ENCODE data around the gene RFFL.
"Not testable (repeated sequence)": the region's sequence is repeated elsewhere in the genome, so short reads cannot be mapped to it uniquely, and the experiment has no call there.

RFFL gene, protein sequence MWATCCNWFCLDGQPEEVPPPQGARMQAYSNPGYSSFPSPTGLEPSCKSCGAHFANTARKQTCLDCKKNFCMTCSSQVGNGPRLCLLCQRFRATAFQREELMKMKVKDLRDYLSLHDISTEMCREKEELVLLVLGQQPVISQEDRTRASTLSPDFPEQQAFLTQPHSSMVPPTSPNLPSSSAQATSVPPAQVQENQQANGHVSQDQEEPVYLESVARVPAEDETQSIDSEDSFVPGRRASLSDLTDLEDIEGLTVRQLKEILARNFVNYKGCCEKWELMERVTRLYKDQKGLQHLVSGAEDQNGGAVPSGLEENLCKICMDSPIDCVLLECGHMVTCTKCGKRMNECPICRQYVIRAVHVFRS

GRCh38 chr17:35063514-35064223, at the start of gene RFFL:
TSS of gene RFFL (minus strand) at chr17:35063707. CDS start at chr17:35026553, 37,154 bp downstream.
- peak within 1 kb of the TSS; percentile 39; the same call in 1 of the 2 replicates for H3K9ac ChIP-seq (ENCODE audit: low read depth, low read length)
- peak within 1 kb of the TSS; percentile 74 for H3K27ac ChIP-seq (ENCODE audit: low read length)
- no peaks in the 10 kb centered on the region for H3K9me3 ChIP-seq (ENCODE audit: insufficient read depth, low read depth, low read length)
- H3K27me3 ChIP-seq (ENCODE audit: insufficient read depth, low read length), result no peaks in the 10 kb centered on the region
- H3K4me1 ChIP-seq (ENCODE audit: insufficient read depth, low read length), result peaks cover 30% of the 10 kb centered on the region
- H3K36me3 ChIP-seq (ENCODE audit: insufficient read depth, low read depth, low read length), result no peaks in the 10 kb centered on the region
- H3K4me3 ChIP-seq (ENCODE audit: low read length), result peak within 1 kb of the TSS; percentile 46

DNA sequence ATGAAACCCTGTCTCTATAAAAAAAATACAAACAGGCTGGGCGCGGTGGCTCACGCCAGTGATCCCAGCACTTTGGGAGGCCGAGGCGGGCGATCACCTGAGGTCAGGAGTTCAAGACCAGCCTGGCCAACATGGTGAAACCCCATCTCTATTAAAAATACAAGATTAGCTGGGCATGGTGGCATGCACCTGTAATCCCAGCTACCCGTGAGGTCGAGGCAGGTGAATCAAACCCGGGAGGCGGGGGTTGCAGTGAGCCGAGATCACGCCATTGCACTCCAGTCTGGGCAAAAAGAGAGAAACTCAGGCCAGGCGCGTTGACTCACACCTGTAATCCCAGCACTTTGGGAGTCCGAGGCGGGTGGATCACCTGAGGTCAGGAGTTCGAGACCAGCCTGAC, 47.3 kb upstream of the RFFL start:
- H3K4me1 ChIP-seq (ENCODE audit: insufficient read depth, low read length), result not testable (repeated sequence)

DNA sequence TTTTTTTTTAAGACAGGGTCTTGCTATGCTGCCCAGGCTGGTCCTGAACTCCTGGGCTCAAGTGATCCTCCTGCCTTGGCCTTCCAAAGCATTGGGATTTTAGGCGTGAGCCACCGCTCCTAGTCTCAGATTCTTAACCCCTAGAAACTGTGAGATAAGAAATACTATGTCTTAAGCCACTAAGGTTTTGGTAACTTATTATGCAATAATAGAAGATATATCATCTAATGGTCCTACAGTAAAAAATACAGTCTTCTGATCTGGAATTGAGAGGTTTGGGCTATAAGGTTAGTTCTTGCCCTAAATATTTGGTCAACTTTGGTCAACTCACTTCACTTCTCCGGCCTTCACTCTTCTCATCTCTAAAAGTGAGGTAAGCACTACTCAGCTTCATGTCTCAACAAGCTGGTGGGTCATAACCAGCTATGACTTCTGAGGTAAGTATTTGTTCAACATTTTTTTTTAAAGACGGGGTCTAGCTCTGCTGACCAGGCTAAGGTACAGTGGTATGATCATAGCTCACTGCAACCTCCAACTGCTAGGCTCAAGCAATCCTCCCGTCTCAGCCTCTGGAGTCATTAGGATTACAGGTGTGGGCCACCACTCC, 41.4 kb upstream of the RFFL start:
- Histone ChIP-seq H3K9ac (ENCODE audit: low read depth, low read length) (no peak overlapping the region), H3K36me3 (ENCODE audit: insufficient read depth, low read depth, low read length) (peaks cover 43% of the 10 kb centered on the region)

More for the DNA sequence above, 47.3 kb upstream of the RFFL start:
- not testable (repeated sequence) for H3K9ac ChIP-seq (ENCODE audit: low read depth, low read length); H3K4me3 ChIP-seq (ENCODE audit: low read length); H3K27me3 ChIP-seq (ENCODE audit: insufficient read depth, low read length); H3K27ac ChIP-seq (ENCODE audit: low read length); H3K36me3 ChIP-seq (ENCODE audit: insufficient read depth, low read depth, low read length); H3K9me3 ChIP-seq (ENCODE audit: insufficient read depth, low read depth, low read length)

DNA sequence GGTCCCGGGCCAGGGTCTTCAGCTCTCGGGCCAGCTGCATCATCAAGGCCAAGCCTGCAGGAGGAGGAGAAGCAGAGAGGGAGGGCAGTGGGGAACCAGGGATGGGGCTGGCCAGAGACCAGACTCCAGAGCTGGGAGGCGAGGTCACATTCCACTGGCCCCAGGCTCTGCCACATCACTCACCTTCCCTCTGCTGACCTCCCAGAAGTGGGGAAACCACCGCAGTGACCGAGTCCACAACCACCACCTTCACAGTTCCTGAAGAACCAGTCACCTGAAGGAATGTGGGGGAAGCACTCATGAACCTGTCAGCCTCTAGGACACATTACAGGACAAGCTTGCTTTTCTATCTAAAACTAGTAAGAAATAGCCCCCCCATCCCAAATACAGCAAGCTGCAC, 39.8 kb upstream of the RFFL start:
- Histone ChIP-seq H3K9me3 (ENCODE audit: insufficient read depth, low read depth, low read length) (no peaks in the 10 kb centered on the region), H3K4me3 (ENCODE audit: low read length) (no peak overlapping the region), H3K27ac (ENCODE audit: low read length) (no peak overlapping the region), H3K4me1 (ENCODE audit: insufficient read depth, low read length) (no peaks in the 10 kb centered on the region), H3K36me3 (ENCODE audit: insufficient read depth, low read depth, low read length) (peaks cover 53% of the 10 kb centered on the region), H3K27me3 (ENCODE audit: insufficient read depth, low read length) (no peaks in the 10 kb centered on the region), H3K9ac (ENCODE audit: low read depth, low read length) (no peak overlapping the region)

More for the DNA sequence above, 41.4 kb upstream of the RFFL start:
- no peaks in the 10 kb centered on the region for H3K4me1 ChIP-seq (ENCODE audit: insufficient read depth, low read length)
- H3K27ac ChIP-seq (ENCODE audit: low read length), result no peak overlapping the region
- no peaks in the 10 kb centered on the region for H3K27me3 ChIP-seq (ENCODE audit: insufficient read depth, low read length)
- no peaks in the 10 kb centered on the region for H3K9me3 ChIP-seq (ENCODE audit: insufficient read depth, low read depth, low read length)
- no peak overlapping the region for H3K4me3 ChIP-seq (ENCODE audit: low read length)

GRCh38 chr17:35101725-35102124, 38.2 kb upstream of the RFFL start:
- Histone ChIP-seq H3K4me1 (ENCODE audit: insufficient read depth, low read length) (no peaks in the 10 kb centered on the region), H3K27me3 (ENCODE audit: insufficient read depth, low read length) (no peaks in the 10 kb centered on the region), H3K27ac (ENCODE audit: low read length) (no peak overlapping the region), H3K9me3 (ENCODE audit: insufficient read depth, low read depth, low read length) (no peaks in the 10 kb centered on the region), H3K36me3 (ENCODE audit: insufficient read depth, low read depth, low read length) (peaks cover 53% of the 10 kb centered on the region), H3K4me3 (ENCODE audit: low read length) (no peak overlapping the region), H3K9ac (ENCODE audit: low read depth, low read length) (no peak overlapping the region)

DNA sequence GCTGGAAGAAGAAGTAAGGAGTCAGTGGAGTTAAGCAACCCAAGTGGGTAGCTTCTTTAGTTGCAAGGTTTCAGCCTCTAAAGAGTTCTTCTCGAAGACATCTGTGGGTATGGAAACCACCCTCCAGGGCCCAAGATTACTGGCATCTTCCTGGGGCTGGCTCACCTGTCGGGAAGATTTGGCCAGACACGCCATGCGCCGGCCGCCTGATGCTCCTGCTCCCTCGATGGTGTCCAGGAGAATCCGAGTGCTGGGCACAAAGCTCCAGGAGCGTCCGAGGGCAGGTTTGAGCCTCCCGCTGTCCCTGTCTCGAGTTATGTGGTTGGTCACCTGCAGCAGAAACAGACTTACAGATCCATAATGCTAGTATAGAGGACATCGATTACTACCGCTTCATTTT, 37.5 kb upstream of the RFFL start:
- Histone ChIP-seq H3K27me3 (ENCODE audit: insufficient read depth, low read length) (no peaks in the 10 kb centered on the region), H3K9ac (ENCODE audit: low read depth, low read length) (no peak overlapping the region), H3K27ac (ENCODE audit: low read length) (no peak overlapping the region), H3K4me3 (ENCODE audit: low read length) (no peak overlapping the region), H3K4me1 (ENCODE audit: insufficient read depth, low read length) (no peaks in the 10 kb centered on the region), H3K9me3 (ENCODE audit: insufficient read depth, low read depth, low read length) (no peaks in the 10 kb centered on the region), H3K36me3 (ENCODE audit: insufficient read depth, low read depth, low read length) (peaks cover 47% of the 10 kb centered on the region)

- Histone ChIP-seq H3K9ac (ENCODE audit: low read depth, low read length) (no peak overlapping the region), H3K4me1 (ENCODE audit: insufficient read depth, low read length) (no peaks in the 10 kb centered on the region), H3K9me3 (ENCODE audit: insufficient read depth, low read depth, low read length) (no peaks in the 10 kb centered on the region), H3K27me3 (ENCODE audit: insufficient read depth, low read length) (no peaks in the 10 kb centered on the region), H3K4me3 (ENCODE audit: low read length) (no peak overlapping the region), H3K36me3 (ENCODE audit: insufficient read depth, low read depth, low read length) (peaks cover 42% of the 10 kb centered on the region), H3K27ac (ENCODE audit: low read length) (no peak overlapping the region)
Measured at GRCh38 chr17:35099908-35100307, 36.4 kb upstream of the RFFL start.

DNA sequence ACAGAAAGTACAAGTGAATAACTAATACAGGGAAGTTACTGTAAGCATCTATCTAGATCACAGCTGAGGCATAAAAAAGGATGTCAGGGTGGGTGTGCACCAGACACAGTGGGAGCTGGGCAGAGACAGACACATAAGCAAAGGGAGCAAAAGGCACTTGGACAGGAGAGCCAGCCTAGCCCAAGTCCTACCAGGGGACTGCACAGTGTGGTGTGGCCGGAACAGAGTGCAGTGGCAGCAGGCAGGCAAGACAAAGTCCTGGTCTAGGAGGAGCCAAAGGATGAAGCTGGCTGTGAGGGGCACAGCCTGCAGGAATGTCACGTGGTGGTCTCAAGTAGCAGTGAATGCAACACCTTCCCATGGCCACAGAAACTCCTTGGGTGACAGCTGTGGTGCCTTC, 34.3 kb upstream of the RFFL start:
- Histone ChIP-seq H3K27me3 (ENCODE audit: insufficient read depth, low read length) (no peaks in the 10 kb centered on the region), H3K9ac (ENCODE audit: low read depth, low read length) (no peak overlapping the region), H3K36me3 (ENCODE audit: insufficient read depth, low read depth, low read length) (peaks cover 32% of the 10 kb centered on the region), H3K4me1 (ENCODE audit: insufficient read depth, low read length) (no peaks in the 10 kb centered on the region), H3K27ac (ENCODE audit: low read length) (no peak overlapping the region), H3K9me3 (ENCODE audit: insufficient read depth, low read depth, low read length) (no peaks in the 10 kb centered on the region), H3K4me3 (ENCODE audit: low read length) (no peak overlapping the region)

- no peak overlapping the region for H3K9ac ChIP-seq (ENCODE audit: low read depth, low read length)
- peaks cover 17% of the 10 kb centered on the region for H3K36me3 ChIP-seq (ENCODE audit: insufficient read depth, low read depth, low read length)
- no peaks in the 10 kb centered on the region for H3K9me3 ChIP-seq (ENCODE audit: insufficient read depth, low read depth, low read length)
- no peaks in the 10 kb centered on the region for H3K4me1 ChIP-seq (ENCODE audit: insufficient read depth, low read length)
- H3K27ac ChIP-seq (ENCODE audit: low read length), result no peak overlapping the region
- no peak overlapping the region for H3K4me3 ChIP-seq (ENCODE audit: low read length)
- no peaks in the 10 kb centered on the region for H3K27me3 ChIP-seq (ENCODE audit: insufficient read depth, low read length)
Measured at GRCh38 chr17:35095741-35096140, 32.2 kb upstream of the RFFL start.

DNA sequence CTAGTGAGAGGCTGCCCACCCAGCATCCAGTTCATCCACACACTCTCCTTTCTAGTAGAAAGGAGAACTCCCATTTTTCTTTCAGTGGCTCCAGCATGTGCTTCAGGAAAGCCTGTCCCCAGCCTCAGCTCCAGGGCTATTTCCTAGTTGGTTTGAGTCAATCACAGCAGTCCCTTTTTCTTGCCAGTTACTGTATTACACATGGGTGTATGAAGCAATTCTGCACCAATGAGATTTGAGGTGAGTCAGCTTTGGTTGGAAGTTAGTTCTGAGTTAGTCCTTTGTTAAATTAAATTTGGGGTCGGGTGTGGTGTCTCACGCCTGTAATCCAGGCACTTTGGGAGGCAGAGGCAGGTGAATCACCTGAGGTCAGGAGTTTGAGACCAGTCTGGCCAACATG, 31.4 kb upstream of the RFFL start:
- Histone ChIP-seq H3K4me3 (ENCODE audit: low read length) (no peak overlapping the region), H3K4me1 (ENCODE audit: insufficient read depth, low read length) (peaks cover 2% of the 10 kb centered on the region; the same call in 1 of the 2 replicates), H3K36me3 (ENCODE audit: insufficient read depth, low read depth, low read length) (peaks cover 9% of the 10 kb centered on the region; the same call in 1 of the 2 replicates), H3K9ac (ENCODE audit: low read depth, low read length) (no peak overlapping the region), H3K9me3 (ENCODE audit: insufficient read depth, low read depth, low read length) (no peaks in the 10 kb centered on the region), H3K27ac (ENCODE audit: low read length) (no peak overlapping the region), H3K27me3 (ENCODE audit: insufficient read depth, low read length) (no peaks in the 10 kb centered on the region)

GRCh38 chr17:35090707-35091106, 27.2 kb upstream of the RFFL start:
- H3K27ac ChIP-seq (ENCODE audit: low read length); H3K4me3 ChIP-seq (ENCODE audit: low read length); H3K36me3 ChIP-seq (ENCODE audit: insufficient read depth, low read depth, low read length); H3K9me3 ChIP-seq (ENCODE audit: insufficient read depth, low read depth, low read length); H3K9ac ChIP-seq (ENCODE audit: low read depth, low read length): not testable (repeated sequence)
- Histone ChIP-seq H3K4me1 (ENCODE audit: insufficient read depth, low read length) (peaks cover 27% of the 10 kb centered on the region), H3K27me3 (ENCODE audit: insufficient read depth, low read length) (peaks cover 10% of the 10 kb centered on the region; the same call in 1 of the 2 replicates)
